Astrocyte (in vitro differentiated cells and primary cell): ENCODE measurements around the gene PAFAH1B1.

Experiments used
- EZH2 ChIP-seq: IDR thresholded peaks from 2 replicates; pipeline ENCODE4 v1.6.1; 2012; ENCODE audit warnings: mild to moderate bottlenecking, low read length, inconsistent platforms; ENCODE audit not compliant: insufficient read depth
- TF ChIP-seq, protein P1 (sequence below): IDR thresholded peaks from 2 replicates; pipeline ENCODE4 v1.5.1; 2011; ENCODE audit warnings: low read depth, mild to moderate bottlenecking, inconsistent platforms, low read length, moderate library complexity; ENCODE audit not compliant: insufficient read depth

GRCh38 chr17:2594722-2595599, 1.5 kb downstream of the PAFAH1B1 start:
- TF ChIP-seq, protein P1, sequence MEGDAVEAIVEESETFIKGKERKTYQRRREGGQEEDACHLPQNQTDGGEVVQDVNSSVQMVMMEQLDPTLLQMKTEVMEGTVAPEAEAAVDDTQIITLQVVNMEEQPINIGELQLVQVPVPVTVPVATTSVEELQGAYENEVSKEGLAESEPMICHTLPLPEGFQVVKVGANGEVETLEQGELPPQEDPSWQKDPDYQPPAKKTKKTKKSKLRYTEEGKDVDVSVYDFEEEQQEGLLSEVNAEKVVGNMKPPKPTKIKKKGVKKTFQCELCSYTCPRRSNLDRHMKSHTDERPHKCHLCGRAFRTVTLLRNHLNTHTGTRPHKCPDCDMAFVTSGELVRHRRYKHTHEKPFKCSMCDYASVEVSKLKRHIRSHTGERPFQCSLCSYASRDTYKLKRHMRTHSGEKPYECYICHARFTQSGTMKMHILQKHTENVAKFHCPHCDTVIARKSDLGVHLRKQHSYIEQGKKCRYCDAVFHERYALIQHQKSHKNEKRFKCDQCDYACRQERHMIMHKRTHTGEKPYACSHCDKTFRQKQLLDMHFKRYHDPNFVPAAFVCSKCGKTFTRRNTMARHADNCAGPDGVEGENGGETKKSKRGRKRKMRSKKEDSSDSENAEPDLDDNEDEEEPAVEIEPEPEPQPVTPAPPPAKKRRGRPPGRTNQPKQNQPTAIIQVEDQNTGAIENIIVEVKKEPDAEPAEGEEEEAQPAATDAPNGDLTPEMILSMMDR = no peak
- TF ChIP-seq EZH2 = no peak
